B cell (primary cell): ENCODE results near the gene THRAP3. TPM values are rescaled to one million over a fixed set of nuclear protein-coding genes. Genes with fewer than 3 reads are reported as not detected.

Experiments used
- ATAC-seq: fragments of 200-7000 bp; cut with Tn5 transposase; one replicate; pipeline ENCODE4 v1.10.0; 2021; ENCODE audit warnings: low read depth, mild to moderate bottlenecking, moderate number of reproducible peaks, moderate library complexity
- CTCF ChIA-PET: fragments of 350-600 bp; sonication (Branson Sonifier 250); formaldehyde crosslinking; loops from one replicate; lab custom pipeline; 2021; ENCODE audit warnings: antibody characterized with exemption, inconsistent platforms; lab: Charles Lee
- POLR2A ChIA-PET: fragments of 350-600 bp; sonication (Branson Sonifier 250); formaldehyde crosslinking; loops from one replicate; lab custom pipeline; 2021; ENCODE audit warnings: antibody characterized with exemption; lab: Charles Lee
- DNase-seq: peaks from one replicate; pipeline ENCODE4 v3.0.0; 2013
- H2AFZ ChIP-seq: 2 replicates; pipeline ENCODE4 v1.6.1; 2012; ENCODE audit warnings: mild to moderate bottlenecking, low read depth, low read length; ENCODE audit not compliant: insufficient read depth, poor library complexity, severe bottlenecking
- H3K27ac ChIP-seq, 2 donors: 1 replicate in 1 of 2; 2 replicates in 1 of 2; pipeline ENCODE4 v1.5.1; 2012 to 2013; ENCODE audit warnings: low read length in 2 of 2, mild to moderate bottlenecking in 2 of 2, moderate library complexity in 1 of 2
- H3K27me3 ChIP-seq, 4 experiments: fragments of 200-600 bp in 1 of 4; sonication (generic) in 1 of 4; replicated peaks in 1 of 4; 1 replicate in 2 of 4; 2 replicates in 2 of 4; pipeline versions ENCODE4 v1.6.1 to v1.7.0; 2013 to 2016; ENCODE audit warnings: low read length in 3 of 4, mild to moderate bottlenecking in 2 of 4, mixed read lengths in 1 of 4, moderate library complexity in 1 of 4; ENCODE audit not compliant: insufficient read depth in 4 of 4, control insufficient read depth in 3 of 4; ENCODE audit errors: control extremely low read depth in 1 of 4
- H3K36me3 ChIP-seq, 2 experiments: replicated peaks in 1 of 2; 1 replicate in 1 of 2; 2 replicates in 1 of 2; pipeline versions ENCODE4 v1.6.1 to v1.7.1; 2013; ENCODE audit warnings: low read length in 1 of 2; ENCODE audit not compliant: insufficient read depth in 2 of 2, control insufficient read depth in 1 of 2; ENCODE audit errors: control extremely low read depth in 1 of 2, extremely low read depth in 1 of 2
- H3K4me1 ChIP-seq, 2 donors: fragments of 200-600 bp in 1 of 2; sonication (generic) in 1 of 2; 1 replicate in 1 of 2; 2 replicates in 1 of 2; pipeline versions ENCODE4 v1.5.1 to v1.6.1; 2013 to 2017; ENCODE audit warnings: low read length in 2 of 2; ENCODE audit not compliant: control insufficient read depth in 2 of 2, insufficient read depth in 2 of 2
- H3K4me2 ChIP-seq: replicated peaks from 2 replicates; pipeline ENCODE3; 2012; ENCODE audit warnings: mild to moderate bottlenecking, low read depth, low read length; ENCODE audit not compliant: poor library complexity, severe bottlenecking
- H3K4me3 ChIP-seq, 5 experiments: fragments of 200-600 bp in 1 of 5; sonication (generic) in 1 of 5; 1 replicate in 3 of 5; 2 replicates in 2 of 5; pipeline versions ENCODE4 v1.5.1 to v1.7.0; 2011 to 2016; ENCODE audit warnings: low read length in 4 of 5, mild to moderate bottlenecking in 4 of 5, low read depth in 2 of 5, control low read depth in 1 of 5, moderate library complexity in 1 of 5; ENCODE audit not compliant: insufficient read depth in 1 of 5; ENCODE audit errors: control extremely low read depth in 1 of 5, extremely low read depth in 1 of 5
- H3K79me2 ChIP-seq: fragments of 200-600 bp; sonication (generic); one replicate; pipeline ENCODE4 v1.6.0; 2016; ENCODE audit warnings: low read length; ENCODE audit not compliant: control insufficient read depth, insufficient read depth
- H3K9ac ChIP-seq: fragments of 200-600 bp; sonication (generic); 2 replicates; pipeline ENCODE4 v1.6.1; 2017; ENCODE audit warnings: mild to moderate bottlenecking, low read length, moderate library complexity
- H3K9me3 ChIP-seq, 3 donors: one replicate each; pipeline versions ENCODE4 v1.6.1 to v1.7.1; 2013; ENCODE audit warnings: low read length in 2 of 3; ENCODE audit not compliant: control insufficient read depth in 2 of 3, insufficient read depth in 1 of 3; ENCODE audit errors: control extremely low read depth in 1 of 3
- H4K20me1 ChIP-seq: 2 replicates; pipeline ENCODE4 v1.6.0; 2012; ENCODE audit warnings: mild to moderate bottlenecking, low read length; ENCODE audit not compliant: insufficient read depth, control insufficient read depth, poor library complexity, severe bottlenecking
- H3K27ac Mint-ChIP-seq: one replicate; pipeline ENCODE4 v1.8.0; 2021; ENCODE audit warnings: mixed read lengths
- H3K27me3 Mint-ChIP-seq: one replicate; pipeline ENCODE4 v1.8.0; 2021; ENCODE audit warnings: mixed read lengths
- H3K4me1 Mint-ChIP-seq: one replicate; pipeline ENCODE4 v1.8.0; 2021; ENCODE audit warnings: mixed read lengths
- H3K4me3 Mint-ChIP-seq: one replicate; pipeline ENCODE4 v1.8.0; 2021; ENCODE audit warnings: mixed read lengths
- H3K9me3 Mint-ChIP-seq: one replicate; pipeline ENCODE4 v1.8.0; 2022; ENCODE audit warnings: mixed read lengths; ENCODE audit not compliant: insufficient read depth
- EZH2 ChIP-seq: IDR thresholded peaks from 2 replicates; pipeline ENCODE4 v1.6.1; 2012; ENCODE audit warnings: borderline replicate concordance, low read depth, mild to moderate bottlenecking, moderate library complexity, low read length; ENCODE audit not compliant: insufficient read depth, poor library complexity, severe bottlenecking
- WGBS: methylation state at CpG from one replicate; pipeline ENCODE4 v1.1.5; 2013; ENCODE audit warnings: missing lambda C conversion rate; ENCODE audit not compliant: insufficient coverage; 5-methylcytosine and 5-hydroxymethylcytosine counted together
- intact Hi-C: fragments of 100-400 bp; cut with micrococcal nuclease; formaldehyde crosslinking; loops from one replicate; pipeline ENCODE4 v1.10.0; 2022
- polyA plus RNA-seq: library from polyadenylated mRNA; depleted of rRNA; stranded (reverse); fragments of >200 nt; gene quantifications from 2 replicates; pipeline ENCODE4 v1.2.3, GENCODE V29; 2012
- total RNA-seq, 2 donors: library from RNA; stranded (reverse); fragments of 120-200 nt in 1 of 2; gene quantifications; 1 replicate in 1 of 2; 2 replicates in 1 of 2; pipeline versions ENCODE4 v1.2.3 to v1.2.4, GENCODE V29; 2013 to 2022
- TF ChIP-seq, protein P1 (sequence below): fragments of 200-600 bp; IDR thresholded peaks from one replicate; pipeline ENCODE4 v1.8.0; 2022; ENCODE audit warnings: antibody characterized with exemption, mild to moderate bottlenecking

THRAP3 gene
- total and polyA plus RNA-seq, 2 donors (not counting 1 experiment from before 2014, with no cell fraction given) = 64.1 to 153 TPM

- 75% methylated on average over 2 of the region's 4 CpGs for WGBS
- no peak overlapping the region for H3K4me3 ChIP-seq
- peaks cover 74% of the 10 kb centered on the region for H4K20me1 ChIP-seq
- POLR2A ChIA-PET = interaction anchor here (1.8 kb wide), 1 partner anchor 16 kb away, joined by 9 read pairs; the partner anchor contains the start of gene THRAP3
- Mint-ChIP-seq H3K27ac (no peak overlapping the region), H3K4me3 (no peak overlapping the region), H3K27me3 (no peaks in the 10 kb centered on the region), H3K9me3 (no peaks in the 10 kb centered on the region), H3K4me1 (peaks cover 43% of the 10 kb centered on the region)
- H3K4me2 ChIP-seq = no peak overlapping the region
- H3K9me3 ChIP-seq = no peaks in the 10 kb centered on the region
- no peak overlapping the region for H2AFZ ChIP-seq
- TF ChIP-seq, protein P1, sequence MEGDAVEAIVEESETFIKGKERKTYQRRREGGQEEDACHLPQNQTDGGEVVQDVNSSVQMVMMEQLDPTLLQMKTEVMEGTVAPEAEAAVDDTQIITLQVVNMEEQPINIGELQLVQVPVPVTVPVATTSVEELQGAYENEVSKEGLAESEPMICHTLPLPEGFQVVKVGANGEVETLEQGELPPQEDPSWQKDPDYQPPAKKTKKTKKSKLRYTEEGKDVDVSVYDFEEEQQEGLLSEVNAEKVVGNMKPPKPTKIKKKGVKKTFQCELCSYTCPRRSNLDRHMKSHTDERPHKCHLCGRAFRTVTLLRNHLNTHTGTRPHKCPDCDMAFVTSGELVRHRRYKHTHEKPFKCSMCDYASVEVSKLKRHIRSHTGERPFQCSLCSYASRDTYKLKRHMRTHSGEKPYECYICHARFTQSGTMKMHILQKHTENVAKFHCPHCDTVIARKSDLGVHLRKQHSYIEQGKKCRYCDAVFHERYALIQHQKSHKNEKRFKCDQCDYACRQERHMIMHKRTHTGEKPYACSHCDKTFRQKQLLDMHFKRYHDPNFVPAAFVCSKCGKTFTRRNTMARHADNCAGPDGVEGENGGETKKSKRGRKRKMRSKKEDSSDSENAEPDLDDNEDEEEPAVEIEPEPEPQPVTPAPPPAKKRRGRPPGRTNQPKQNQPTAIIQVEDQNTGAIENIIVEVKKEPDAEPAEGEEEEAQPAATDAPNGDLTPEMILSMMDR = no peak
- no peak for TF ChIP-seq EZH2
- peaks cover 0 to 40% of the 10 kb centered on the region in 2 experiments for H3K36me3 ChIP-seq
- CTCF ChIA-PET = no interaction called here
- ATAC-seq (no peak), DNase-seq (no peak)
- intact Hi-C loops = no loop called here
- H3K79me2 ChIP-seq = peaks cover 96% of the 10 kb centered on the region
- peak overlapping the region in 1 of 2 donors; percentile 9 for H3K27ac ChIP-seq
- no peak overlapping the region for H3K9ac ChIP-seq
- H3K4me1 ChIP-seq = peaks cover 19 to 21% of the 10 kb centered on the region in 2 donors
- no peaks in the 10 kb centered on the region for H3K27me3 ChIP-seq
These were observed 15.8 kb downstream of the THRAP3 start for GRCh38 chr1:36239941-36240637.

- H3K4me3 Mint-ChIP-seq = no peak overlapping the region
- peaks cover 84% of the 10 kb centered on the region for H4K20me1 ChIP-seq
- H3K27ac Mint-ChIP-seq = no peak overlapping the region
- no CpG with 5 or more reads among the region's 3 CpGs for WGBS
- peaks cover 0 to 26% of the 10 kb centered on the region in 2 experiments for H3K36me3 ChIP-seq
- intact Hi-C loops = no loop called here
- no peaks in the 10 kb centered on the region for H3K9me3 Mint-ChIP-seq
- CTCF ChIA-PET = interaction anchor here (0.7 kb wide), 1 partner anchor 85 kb away, joined by 3 read pairs; no protein-coding TSS in a partner anchor
- H3K4me1 ChIP-seq = peaks cover 3 to 24% of the 10 kb centered on the region in 2 donors
- DNase-seq (no peak), ATAC-seq (no peak)
- H3K79me2 ChIP-seq = peaks cover 96% of the 10 kb centered on the region
- POLR2A ChIA-PET = interaction anchor here (1.5 kb wide), 1 partner anchor 12 kb away, joined by 3 read pairs; no protein-coding TSS in a partner anchor
- H3K4me1 Mint-ChIP-seq = peaks cover 45% of the 10 kb centered on the region
- no peak overlapping the region for H3K9ac ChIP-seq
- H2AFZ ChIP-seq = no peak overlapping the region
- H3K4me3 ChIP-seq = no peak overlapping the region
- no peak overlapping the region for H3K27ac ChIP-seq
- no peaks in the 10 kb centered on the region for H3K27me3 Mint-ChIP-seq
- H3K4me2 ChIP-seq = no peak overlapping the region
- TF ChIP-seq EZH2 = no peak
- TF ChIP-seq, protein P1 = no peak
- no peaks in the 10 kb centered on the region for H3K27me3 ChIP-seq
- no peaks in the 10 kb centered on the region for H3K9me3 ChIP-seq
These were observed 23.3 kb downstream of the THRAP3 start for GRCh38 chr1:36247538-36247937.
